Measurements from ENCODE around the gene HM13. TPM values are rescaled to one million over a fixed set of nuclear protein-coding genes. Genes with fewer than 3 reads are reported as not detected.

Gene HM13
- total and polyA plus RNA-seq, 2 of the 13 experiments (the other 11 are each of a cell fraction or from before 2014, with no cell fraction given): 118 to 243 TPM

DNA sequence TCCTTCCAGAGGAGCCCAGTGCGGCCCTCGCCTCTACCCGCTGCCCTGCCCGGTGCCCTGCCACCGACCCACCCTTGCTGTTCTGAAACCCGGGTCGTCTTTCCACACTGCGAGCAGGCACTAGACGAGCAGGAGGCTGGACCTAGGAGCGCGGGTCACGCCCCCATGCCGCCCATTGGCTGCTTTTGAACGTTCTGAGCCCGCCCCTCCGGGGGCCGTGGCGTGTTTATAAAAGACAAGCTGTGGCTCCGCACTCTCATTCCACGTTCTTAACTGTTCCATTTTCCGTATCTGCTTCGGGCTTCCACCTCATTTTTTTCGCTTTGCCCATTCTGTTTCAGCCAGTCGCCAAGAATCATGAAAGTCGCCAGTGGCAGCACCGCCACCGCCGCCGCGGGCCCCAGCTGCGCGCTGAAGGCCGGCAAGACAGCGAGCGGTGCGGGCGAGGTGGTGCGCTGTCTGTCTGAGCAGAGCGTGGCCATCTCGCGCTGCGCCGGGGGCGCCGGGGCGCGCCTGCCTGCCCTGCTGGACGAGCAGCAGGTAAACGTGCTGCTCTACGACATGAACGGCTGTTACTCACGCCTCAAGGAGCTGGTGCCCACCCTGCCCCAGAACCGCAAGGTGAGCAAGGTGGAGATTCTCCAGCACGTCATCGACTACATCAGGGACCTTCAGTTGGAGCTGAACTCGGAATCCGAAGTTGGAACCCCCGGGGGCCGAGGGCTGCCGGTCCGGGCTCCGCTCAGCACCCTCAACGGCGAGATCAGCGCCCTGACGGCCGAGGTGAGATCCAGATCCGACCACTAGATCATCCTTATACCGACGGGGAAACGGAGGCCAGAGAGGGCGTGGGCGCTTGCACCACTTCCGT, 91.0 kb downstream of the HM13 start, which contains the start of gene ID1 (continued):
- TF ChIP-seq, protein P1, sequence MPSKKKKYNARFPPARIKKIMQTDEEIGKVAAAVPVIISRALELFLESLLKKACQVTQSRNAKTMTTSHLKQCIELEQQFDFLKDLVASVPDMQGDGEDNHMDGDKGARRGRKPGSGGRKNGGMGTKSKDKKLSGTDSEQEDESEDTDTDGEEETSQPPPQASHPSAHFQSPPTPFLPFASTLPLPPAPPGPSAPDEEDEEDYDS (CRISPR knock-in tag; IDR thresholded peaks at IDR 0.05): peak; percentile 100
- TF ChIP-seq ZFP36L1 (CRISPR knock-in tag; IDR thresholded peaks at IDR 0.05) (peak; percentile 90), JDP2 (CRISPR knock-in tag; IDR thresholded peaks at IDR 0.05; ENCODE audit: borderline replicate concordance) (peak; percentile 68), ZNF766 (CRISPR knock-in tag; IDR thresholded peaks at IDR 0.05; ENCODE audit: borderline replicate concordance) (peak; percentile 96), ZNF235 (CRISPR knock-in tag; IDR thresholded peaks at IDR 0.05; ENCODE audit: borderline replicate concordance) (peak; percentile 66; the same call in 1 of the 2 replicates), ZNF160 (CRISPR knock-in tag; IDR thresholded peaks at IDR 0.05) (no peak; the same call in 1 of the 2 replicates), MTA3 (CRISPR knock-in tag; IDR thresholded peaks at IDR 0.05) (0 out of 2 replicates have a peak, but pooled peaks have one; percentile 67), ZNF879 (CRISPR knock-in tag; IDR thresholded peaks at IDR 0.05) (peak; percentile 17), EHMT2 (IDR thresholded peaks at IDR 0.05; ENCODE audit: borderline replicate concordance, low read depth, low read length) (no peak), SMAD1 (CRISPR knock-in tag; IDR thresholded peaks at IDR 0.05; ENCODE audit: borderline replicate concordance, low read depth) (peak; percentile 97; the same call in 1 of the 2 replicates), NCOA1 (CRISPR knock-in tag; IDR thresholded peaks at IDR 0.05) (no peak), ZNF891 (CRISPR knock-in tag; IDR thresholded peaks at IDR 0.05) (peak; percentile 97), PHB2 (IDR thresholded peaks at IDR 0.05; ENCODE audit: partially characterized antibody) (no peak), CCAR2 (optimal IDR thresholded peaks at IDR 0.05; ENCODE audit: low read depth, low read length) (peak; percentile 40), ZNF713 (CRISPR knock-in tag; IDR thresholded peaks at IDR 0.05) (peak; percentile 96; the same call in 1 of the 2 replicates), HMG20A (CRISPR knock-in tag; IDR thresholded peaks at IDR 0.05; ENCODE audit: borderline replicate concordance) (no peak; the same call in 1 of the 2 replicates), FOXA1 (IDR thresholded peaks at IDR 0.05) (no peak), FOXA1 (CRISPR knock-in tag; IDR thresholded peaks at IDR 0.05) (peak; percentile 60), ZNF562 (CRISPR knock-in tag; IDR thresholded peaks at IDR 0.05; ENCODE audit: borderline replicate concordance) (peak; percentile 90; the same call in 1 of the 2 replicates), GATA4 (IDR thresholded peaks at IDR 0.05; ENCODE audit: borderline replicate concordance, low read depth) (peak; percentile 97), SALL1 (CRISPR knock-in tag; IDR thresholded peaks at IDR 0.05) (peak; percentile 96), CHCHD3 (CRISPR knock-in tag; IDR thresholded peaks at IDR 0.05) (peak; percentile 54; the same call in 1 of the 2 replicates), ZNF567 (CRISPR knock-in tag; IDR thresholded peaks at IDR 0.05; ENCODE audit: borderline replicate concordance) (peak; percentile 98)
- TF ChIP-seq, protein P2, sequence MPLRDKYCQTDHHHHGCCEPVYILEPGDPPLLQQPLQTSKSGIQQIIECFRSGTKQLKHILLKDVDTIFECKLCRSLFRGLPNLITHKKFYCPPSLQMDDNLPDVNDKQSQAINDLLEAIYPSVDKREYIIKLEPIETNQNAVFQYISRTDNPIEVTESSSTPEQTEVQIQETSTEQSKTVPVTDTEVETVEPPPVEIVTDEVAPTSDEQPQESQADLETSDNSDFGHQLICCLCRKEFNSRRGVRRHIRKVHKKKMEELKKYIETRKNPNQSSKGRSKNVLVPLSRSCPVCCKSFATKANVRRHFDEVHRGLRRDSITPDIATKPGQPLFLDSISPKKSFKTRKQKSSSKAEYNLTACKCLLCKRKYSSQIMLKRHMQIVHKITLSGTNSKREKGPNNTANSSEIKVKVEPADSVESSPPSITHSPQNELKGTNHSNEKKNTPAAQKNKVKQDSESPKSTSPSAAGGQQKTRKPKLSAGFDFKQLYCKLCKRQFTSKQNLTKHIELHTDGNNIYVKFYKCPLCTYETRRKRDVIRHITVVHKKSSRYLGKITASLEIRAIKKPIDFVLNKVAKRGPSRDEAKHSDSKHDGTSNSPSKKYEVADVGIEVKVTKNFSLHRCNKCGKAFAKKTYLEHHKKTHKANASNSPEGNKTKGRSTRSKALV (CRISPR knock-in tag; IDR thresholded peaks at IDR 0.05): peak; percentile 95
- TF ChIP-seq, protein P3, sequence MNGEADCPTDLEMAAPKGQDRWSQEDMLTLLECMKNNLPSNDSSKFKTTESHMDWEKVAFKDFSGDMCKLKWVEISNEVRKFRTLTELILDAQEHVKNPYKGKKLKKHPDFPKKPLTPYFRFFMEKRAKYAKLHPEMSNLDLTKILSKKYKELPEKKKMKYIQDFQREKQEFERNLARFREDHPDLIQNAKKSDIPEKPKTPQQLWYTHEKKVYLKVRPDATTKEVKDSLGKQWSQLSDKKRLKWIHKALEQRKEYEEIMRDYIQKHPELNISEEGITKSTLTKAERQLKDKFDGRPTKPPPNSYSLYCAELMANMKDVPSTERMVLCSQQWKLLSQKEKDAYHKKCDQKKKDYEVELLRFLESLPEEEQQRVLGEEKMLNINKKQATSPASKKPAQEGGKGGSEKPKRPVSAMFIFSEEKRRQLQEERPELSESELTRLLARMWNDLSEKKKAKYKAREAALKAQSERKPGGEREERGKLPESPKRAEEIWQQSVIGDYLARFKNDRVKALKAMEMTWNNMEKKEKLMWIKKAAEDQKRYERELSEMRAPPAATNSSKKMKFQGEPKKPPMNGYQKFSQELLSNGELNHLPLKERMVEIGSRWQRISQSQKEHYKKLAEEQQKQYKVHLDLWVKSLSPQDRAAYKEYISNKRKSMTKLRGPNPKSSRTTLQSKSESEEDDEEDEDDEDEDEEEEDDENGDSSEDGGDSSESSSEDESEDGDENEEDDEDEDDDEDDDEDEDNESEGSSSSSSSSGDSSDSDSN (CRISPR knock-in tag; IDR thresholded peaks at IDR 0.05): peak; percentile 96
- TF ChIP-seq, protein P4, sequence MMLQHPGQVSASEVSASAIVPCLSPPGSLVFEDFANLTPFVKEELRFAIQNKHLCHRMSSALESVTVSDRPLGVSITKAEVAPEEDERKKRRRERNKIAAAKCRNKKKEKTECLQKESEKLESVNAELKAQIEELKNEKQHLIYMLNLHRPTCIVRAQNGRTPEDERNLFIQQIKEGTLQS (CRISPR knock-in tag; IDR thresholded peaks at IDR 0.05): peak; percentile 38; the same call in 1 of the 2 replicates

Measured in HepG2 (cell line).